ENCODE results near the gene ZEB1.
A peak's percentile ranks its signal among the peaks of the same experiment; 100 is the strongest.
"Not testable (repeated sequence)": the region's sequence is repeated elsewhere in the genome, so short reads cannot be mapped to it uniquely, and the experiment has no call there.

Gene ZEB1

GRCh38 chr10:31319602-31320549 is 860 bp downstream of the ZEB1 start:
- DNase-seq = no peak

- DNase-seq = peak; percentile 34
These were observed 1.7 kb downstream of the ZEB1 start for GRCh38 chr10:31320550-31321211.

GRCh38 chr10:31321396-31321941 is 2.5 kb downstream of the ZEB1 start:
- peak; percentile 70 for DNase-seq

DNA sequence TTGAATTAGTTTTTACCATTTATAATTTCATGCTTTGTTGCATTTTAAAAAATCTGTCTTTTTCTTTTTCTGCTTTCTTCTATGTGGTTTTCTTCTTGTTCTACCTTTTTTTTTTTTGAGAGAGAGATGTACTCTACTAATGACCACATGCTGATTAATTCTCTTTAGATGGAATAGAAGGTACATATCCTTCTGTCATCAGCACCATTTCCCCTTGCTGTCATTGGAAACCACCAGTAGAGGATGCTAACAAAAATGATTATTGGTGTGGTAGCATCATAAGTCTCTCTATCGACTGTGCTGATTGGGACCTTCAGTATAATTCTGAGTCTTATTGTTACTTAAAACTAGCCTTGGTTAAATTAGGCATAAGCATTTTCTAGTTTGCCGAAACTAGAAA is 3.6 kb downstream of the ZEB1 start:
- DNase-seq = no peak

- DNase-seq = no peak
These were observed 21.3 kb downstream of the ZEB1 start for GRCh38 chr10:31340343-31340742.

- no peak for DNase-seq
These were observed 22.5 kb downstream of the ZEB1 start for GRCh38 chr10:31341552-31341951.

DNA sequence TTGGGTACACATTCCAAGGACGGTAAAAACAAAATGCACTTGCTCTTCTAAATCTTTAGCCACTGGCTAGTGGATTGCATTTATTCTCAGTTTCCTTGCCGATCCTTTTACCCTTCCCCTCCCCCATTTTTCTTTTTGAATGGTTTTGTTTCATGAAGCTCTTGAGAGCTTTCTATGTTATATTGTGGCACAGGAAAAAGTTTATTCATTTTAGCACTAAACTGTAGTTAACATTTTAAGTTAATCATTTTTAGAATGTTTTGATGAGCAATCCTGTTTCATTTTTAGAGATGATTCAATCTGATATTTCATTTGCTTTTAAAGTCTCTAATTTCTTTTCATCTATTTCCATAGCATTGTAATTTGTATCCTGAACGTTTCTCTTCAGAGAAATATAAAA is 24.0 kb downstream of the ZEB1 start:
- no peak for DNase-seq

DNA sequence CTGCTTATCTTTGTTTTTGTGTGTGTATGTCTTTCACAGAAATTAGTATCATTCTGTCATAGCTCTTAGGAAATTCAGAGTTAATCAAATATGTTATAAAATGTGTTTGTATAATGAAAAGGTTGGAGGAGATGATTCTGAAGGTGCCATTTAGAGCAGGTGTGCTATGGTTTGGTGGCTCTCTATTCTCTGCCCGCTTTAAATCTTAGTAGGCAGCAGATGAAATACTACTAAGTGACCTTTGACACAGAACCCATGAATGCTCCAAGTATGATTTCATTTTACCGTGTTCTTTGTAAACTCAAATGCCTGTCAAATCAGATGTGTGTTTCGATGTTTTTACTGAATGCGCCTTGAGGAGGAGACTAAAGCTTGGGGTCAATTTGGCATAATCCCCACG is 24.5 kb downstream of the ZEB1 start:
- no peak for DNase-seq

- DNase-seq = no peak
These were observed 26.9 kb downstream of the ZEB1 start for GRCh38 chr10:31345886-31346285.

- no peak for DNase-seq
These were observed 27.9 kb downstream of the ZEB1 start for GRCh38 chr10:31346953-31347352.

DNA sequence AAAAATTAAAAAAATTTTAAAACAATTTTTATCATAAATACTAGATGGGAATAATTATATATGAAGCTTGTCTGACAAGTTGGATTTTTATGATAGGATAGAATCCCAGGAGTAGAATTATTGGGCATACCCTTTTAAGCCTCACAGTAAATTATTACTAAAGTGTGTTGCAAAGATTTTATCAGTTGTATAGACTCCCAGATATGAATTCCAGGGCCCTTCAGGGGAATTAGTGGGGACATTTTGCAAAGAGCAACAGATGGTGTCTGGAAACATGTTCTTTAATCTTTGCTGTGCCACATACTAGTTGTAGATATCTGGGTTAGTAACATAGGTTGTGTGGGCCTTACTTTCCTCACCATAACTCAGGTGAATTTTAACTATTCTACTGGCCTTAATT is 28.7 kb downstream of the ZEB1 start:
- no peak for DNase-seq

- no peak for DNase-seq
These were observed 31.9 kb downstream of the ZEB1 start for GRCh38 chr10:31350891-31351290.

GRCh38 chr10:31352436-31353226 is 33.6 kb downstream of the ZEB1 start:
- DNase-seq = no peak

DNA sequence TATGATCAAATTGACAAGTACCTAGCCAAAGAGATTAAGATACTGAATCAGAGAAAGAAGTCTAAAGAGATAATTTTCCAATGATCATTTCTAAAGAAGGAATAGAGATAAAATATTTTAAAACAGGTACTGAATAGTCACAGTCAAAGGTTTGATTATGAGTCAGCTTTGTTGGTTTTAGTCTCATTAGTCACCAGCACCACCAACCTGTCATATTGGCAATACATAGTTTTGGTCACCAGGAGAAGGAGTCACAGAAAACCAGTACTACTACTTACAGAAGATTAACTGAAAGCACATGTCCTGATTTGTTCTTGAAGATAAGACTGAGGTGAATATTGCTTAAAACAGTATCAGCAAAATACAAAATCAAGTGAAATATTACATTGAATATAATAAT is 34.6 kb downstream of the ZEB1 start:
- DNase-seq = no peak

DNA sequence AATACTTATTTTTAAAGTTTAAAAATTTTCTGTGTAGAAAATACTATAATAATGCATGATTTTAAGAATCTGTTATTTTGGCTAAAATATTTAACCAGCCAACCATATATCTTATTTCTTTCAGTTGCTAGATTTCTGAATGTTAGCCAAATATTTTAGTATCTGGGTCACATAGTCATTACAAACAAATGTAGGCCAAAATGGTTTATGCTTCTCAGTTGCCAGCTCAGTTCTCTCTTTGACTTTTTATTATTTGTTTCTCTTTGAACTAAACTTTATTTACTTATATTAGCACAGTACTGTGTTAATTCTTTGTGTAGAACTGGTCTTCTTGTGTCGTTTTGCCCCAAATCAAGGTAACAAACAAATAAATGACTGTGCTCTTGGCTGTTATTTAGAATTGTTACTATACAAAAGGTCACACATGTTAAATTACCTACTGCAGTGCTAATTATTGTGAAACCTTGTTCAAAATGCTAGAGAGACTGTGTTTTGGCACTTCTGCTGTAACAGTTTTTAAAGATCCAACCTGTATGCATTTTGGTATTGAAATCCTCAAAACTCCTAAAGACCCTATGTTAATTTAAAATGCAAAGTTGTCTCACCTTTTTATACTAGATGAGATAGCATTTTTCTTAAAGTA is 39.8 kb downstream of the ZEB1 start:
- no peak for DNase-seq

- DNase-seq = no peak
These were observed 41.0 kb downstream of the ZEB1 start for GRCh38 chr10:31359979-31360378.

DNA sequence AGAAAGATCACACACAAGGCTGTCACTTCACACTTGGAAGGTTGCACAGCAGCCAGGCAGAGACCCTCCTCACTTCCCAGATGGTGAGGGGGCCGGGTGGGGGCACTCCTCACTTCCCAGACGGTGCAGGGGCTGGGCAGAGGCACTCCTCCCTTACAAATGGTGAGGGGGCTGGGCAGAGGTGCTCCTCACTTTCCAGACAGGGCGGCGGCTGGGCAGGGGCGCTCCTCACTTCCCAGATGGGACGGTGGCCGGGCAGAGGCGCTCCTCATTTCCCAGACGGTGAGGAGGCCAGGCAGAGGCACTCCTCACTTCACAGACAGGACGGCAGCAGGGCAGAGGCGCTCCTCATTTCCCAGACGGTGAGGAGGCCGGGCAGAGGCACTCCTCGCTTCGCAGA is 42.5 kb downstream of the ZEB1 start:
- DNase-seq = not testable (repeated sequence)

- no peak for DNase-seq
These were observed 43.1 kb downstream of the ZEB1 start for GRCh38 chr10:31362023-31362641.

DNA sequence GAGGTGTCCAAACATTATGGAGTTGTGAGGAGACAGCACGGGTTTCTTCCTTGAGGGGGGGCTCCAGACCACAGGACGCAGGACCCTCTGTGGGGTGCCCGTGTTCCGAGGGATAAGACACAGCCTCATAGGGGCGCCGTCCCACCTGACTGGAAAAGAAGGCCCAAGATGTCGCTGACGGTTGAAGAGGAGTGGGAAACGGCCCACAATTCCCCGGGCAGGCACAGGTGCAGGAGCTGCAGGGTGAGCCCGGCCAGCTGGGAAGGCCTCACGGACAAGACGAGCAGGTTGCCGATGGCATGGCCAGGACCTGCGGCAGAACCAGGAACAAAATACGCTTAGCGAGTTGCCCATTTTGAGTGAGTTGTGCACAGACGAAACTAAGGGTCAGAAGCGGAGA is 44.7 kb downstream of the ZEB1 start:
- not testable (repeated sequence) for DNase-seq

DNA sequence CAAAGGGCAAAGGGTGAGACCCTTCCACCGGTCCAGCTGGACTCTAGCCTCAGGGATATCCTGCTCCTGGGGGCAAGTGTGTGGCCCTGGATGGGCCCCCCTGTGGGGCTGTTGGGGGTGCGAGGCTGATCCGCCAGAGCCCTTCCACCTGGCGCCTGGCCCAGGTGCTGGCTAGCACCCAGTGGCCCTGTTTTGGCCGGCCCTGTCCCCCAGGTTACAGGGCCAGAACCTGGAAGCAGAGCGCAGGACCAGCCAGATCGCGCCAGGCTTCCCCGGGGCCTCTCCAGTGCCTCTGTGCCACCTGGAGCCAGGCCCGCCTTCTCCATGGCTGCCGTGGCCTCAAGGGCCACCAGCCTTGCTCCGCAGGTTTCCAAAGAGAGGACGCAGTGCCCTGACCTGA is 45.2 kb downstream of the ZEB1 start:
- DNase-seq = not testable (repeated sequence)

GRCh38 chr10:31366703-31367102 is 47.7 kb downstream of the ZEB1 start:
- DNase-seq = no peak

- DNase-seq = no peak
These were observed 49.7 kb downstream of the ZEB1 start for GRCh38 chr10:31368724-31369123.

Measured in NCI-H2171 (cell line).